ENCODE data around the gene PHACTR1. TPM values are rescaled to one million over a fixed set of nuclear protein-coding genes. Genes with fewer than 3 reads are reported as not detected.
"Not testable (repeated sequence)": the region's sequence is repeated elsewhere in the genome, so short reads cannot be mapped to it uniquely, and the experiment has no call there.

Gene PHACTR1
- total and polyA plus RNA-seq, 7 donors = 0.60 to 7.5 (median 3.7) TPM

- 83 to 90% methylated on average over 7 of the region's 7 CpGs for whole genome bisulfite sequencing, 2 donors
- Histone ChIP-seq H3K36me3 (no peaks in the 10 kb centered on the region), H3K4me1 (no peaks in the 10 kb centered on the region), H3K27ac (no peak overlapping the region), H3K4me3 (no peak overlapping the region), H3K9me3 (no peaks in the 10 kb centered on the region), H3K27me3 (peaks cover 0 to 54% (median 15%) of the 10 kb centered on the region in 3 donors)
- TF ChIP-seq CTCF (IDR thresholded peaks at IDR 0.05) = no peak
- no peak for TF ChIP-seq POLR2AphosphoS5 (IDR thresholded peaks at IDR 0.05)
- TF ChIP-seq POLR2A (IDR thresholded peaks at IDR 0.05) = no peak
- TF ChIP-seq EP300 (IDR thresholded peaks at IDR 0.05) = no peak
- no peak for DNase-seq
- intact Hi-C loops (cut with DNase I) = no loop called here
Measured at GRCh38 chr6:12720310-12720709, 3.7 kb downstream of the PHACTR1 start.

- DNase-seq = no peak
- intact Hi-C loops (cut with DNase I) = no loop called here
- Histone ChIP-seq H3K4me3 (no peak overlapping the region), H3K36me3 (no peaks in the 10 kb centered on the region), H3K27ac (no peak overlapping the region), H3K27me3 (peaks cover 0 to 12% (median 0%) of the 10 kb centered on the region in 3 donors), H3K4me1 (no peaks in the 10 kb centered on the region), H3K9me3 (no peaks in the 10 kb centered on the region)
- 52 to 78% methylated on average over 2 of the region's 2 CpGs for WGBS, 2 donors
- no peak for TF ChIP-seq POLR2A (IDR thresholded peaks at IDR 0.05)
- no peak for TF ChIP-seq CTCF (IDR thresholded peaks at IDR 0.05)
- TF ChIP-seq POLR2AphosphoS5 (IDR thresholded peaks at IDR 0.05) = no peak
- no peak for TF ChIP-seq EP300 (IDR thresholded peaks at IDR 0.05)
Measured at GRCh38 chr6:12725263-12725662, 8.7 kb downstream of the PHACTR1 start.

- 40 to 54% methylated on average over 4 of the region's 4 CpGs for WGBS, 2 donors
- H3K27me3 ChIP-seq = no peaks in the 10 kb centered on the region
Measured at GRCh38 chr6:12729467-12729866, 12.9 kb downstream of the PHACTR1 start.

GRCh38 chr6:12730809-12731208 lies 14.2 kb downstream of the PHACTR1 start:
- intact Hi-C loops (cut with DNase I) = not testable (repeated sequence)
- 92 to 97% methylated on average over 2 of the region's 2 CpGs for WGBS, 2 donors

More at GRCh38 chr6:12729467-12729866, 12.9 kb downstream of the PHACTR1 start:
- no peaks in the 10 kb centered on the region for H3K4me1 ChIP-seq
- H3K9me3 ChIP-seq = no peaks in the 10 kb centered on the region
- H3K4me3 ChIP-seq = no peak overlapping the region
- no peak for DNase-seq
- H3K36me3 ChIP-seq = no peaks in the 10 kb centered on the region
- TF ChIP-seq EP300 (IDR thresholded peaks at IDR 0.05) = no peak
- TF ChIP-seq POLR2A (IDR thresholded peaks at IDR 0.05) = no peak
- TF ChIP-seq POLR2AphosphoS5 (IDR thresholded peaks at IDR 0.05) = no peak
- TF ChIP-seq CTCF (IDR thresholded peaks at IDR 0.05) = no peak
- H3K27ac ChIP-seq = no peak overlapping the region
- intact Hi-C loops (cut with DNase I) = no loop called here

GRCh38 chr6:12733876-12734275 lies 17.3 kb downstream of the PHACTR1 start:
- Histone ChIP-seq H3K27me3 (no peaks in the 10 kb centered on the region), H3K4me1 (no peaks in the 10 kb centered on the region), H3K4me3 (no peak overlapping the region), H3K36me3 (no peaks in the 10 kb centered on the region), H3K9me3 (no peaks in the 10 kb centered on the region), H3K27ac (no peak overlapping the region)
- 38 to 71% methylated on average over 6 of the region's 6 CpGs for WGBS, 2 donors
- no peak for TF ChIP-seq EP300 (IDR thresholded peaks at IDR 0.05)
- no peak for TF ChIP-seq CTCF (IDR thresholded peaks at IDR 0.05)
- TF ChIP-seq POLR2A (IDR thresholded peaks at IDR 0.05) = no peak
- TF ChIP-seq POLR2AphosphoS5 (IDR thresholded peaks at IDR 0.05) = no peak
- intact Hi-C loops (cut with DNase I) = no loop called here
- DNase-seq = no peak

More at GRCh38 chr6:12730809-12731208, 14.2 kb downstream of the PHACTR1 start:
- not testable (repeated sequence) for H3K27me3 ChIP-seq, H3K36me3 ChIP-seq, H3K4me1 ChIP-seq, H3K4me3 ChIP-seq, H3K27ac ChIP-seq, H3K9me3 ChIP-seq, DNase-seq
